ENCODE results near the gene ZNFX1.

Gene ZNFX1

DNA sequence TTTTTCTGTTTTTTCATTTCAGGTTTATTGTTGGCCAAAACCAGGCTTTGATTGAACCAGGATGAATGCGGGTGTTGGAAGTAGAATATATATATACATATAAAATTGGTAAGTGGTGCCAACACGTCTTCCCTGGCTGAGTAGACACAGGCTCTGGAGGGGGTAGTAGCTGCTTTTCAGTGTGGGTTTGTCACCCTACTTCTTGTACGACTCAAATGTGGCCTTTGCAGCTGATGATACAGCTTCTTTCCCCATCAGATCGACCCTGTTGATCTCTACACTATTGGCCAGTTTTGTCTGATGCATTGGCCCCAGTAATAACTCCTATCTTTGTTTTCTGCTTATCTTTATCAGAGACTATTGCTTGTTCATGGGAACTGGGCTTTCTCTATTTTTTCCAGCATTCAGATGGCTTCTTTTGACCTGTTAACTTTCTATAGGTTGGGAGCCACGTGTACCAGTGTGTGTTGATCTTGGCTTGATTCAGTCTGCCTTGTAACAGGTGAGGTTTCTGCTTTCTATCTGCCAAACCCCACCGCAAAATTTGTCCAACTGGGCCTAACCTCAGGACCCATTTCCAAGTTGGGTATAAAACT is 2.7 kb upstream of the ZNFX1 start:
- Histone ChIP-seq H3K9ac (ENCODE audit: low read depth in 1 of 2, low read length in 2 of 2) (no peak overlapping the region), H3K27ac (ENCODE audit: low read depth in 2 of 2, low read length in 2 of 2) (no peak overlapping the region), H3K36me3 (ENCODE audit: control insufficient read depth in 2 of 2, insufficient read depth in 2 of 2, low read length in 2 of 2) (peaks cover 59 to 61% of the 10 kb centered on the region in 2 donors), H3K27me3 (ENCODE audit: control insufficient read depth in 2 of 2, insufficient read depth in 2 of 2, low read length in 2 of 2) (no peaks in the 10 kb centered on the region), H3K4me3 (ENCODE audit: low read length in 2 of 2) (peak overlapping the region; percentile 13 to 93), H3K9me3 (ENCODE audit: control insufficient read depth in 2 of 2, low read length in 2 of 2) (peaks cover 37 to 39% of the 10 kb centered on the region in 2 donors), H3K4me1 (ENCODE audit: control insufficient read depth in 2 of 2, insufficient read depth in 2 of 2, low read length in 2 of 2) (peaks cover 0 to 12% of the 10 kb centered on the region in 2 donors)

GRCh38 chr20:49279677-49280462 is 2.0 kb upstream of the ZNFX1 start:
- no peaks in the 10 kb centered on the region for H3K27me3 ChIP-seq (ENCODE audit: control insufficient read depth in 2 of 2, insufficient read depth in 2 of 2, low read length in 2 of 2)
- no peak overlapping the region for H3K9ac ChIP-seq (ENCODE audit: low read depth in 1 of 2, low read length in 2 of 2)
- peaks cover 31 to 34% of the 10 kb centered on the region in 2 donors for H3K9me3 ChIP-seq (ENCODE audit: control insufficient read depth in 2 of 2, low read length in 2 of 2)
- H3K4me1 ChIP-seq (ENCODE audit: control insufficient read depth in 2 of 2, insufficient read depth in 2 of 2, low read length in 2 of 2), result peaks cover 0 to 12% of the 10 kb centered on the region in 2 donors
- no peak overlapping the region for H3K27ac ChIP-seq (ENCODE audit: low read depth in 2 of 2, low read length in 2 of 2)
- peaks cover 57 to 58% of the 10 kb centered on the region in 2 donors for H3K36me3 ChIP-seq (ENCODE audit: control insufficient read depth in 2 of 2, insufficient read depth in 2 of 2, low read length in 2 of 2)
- H3K4me3 ChIP-seq (ENCODE audit: low read length in 2 of 2), result peak overlapping the region; percentile 11 to 93

GRCh38 chr20:49278818-49279676 is 1.2 kb upstream of the ZNFX1 start:
- no peaks in the 10 kb centered on the region for H3K27me3 ChIP-seq (ENCODE audit: control insufficient read depth in 2 of 2, insufficient read depth in 2 of 2, low read length in 2 of 2)
- peaks cover 50 to 53% of the 10 kb centered on the region in 2 donors for H3K36me3 ChIP-seq (ENCODE audit: control insufficient read depth in 2 of 2, insufficient read depth in 2 of 2, low read length in 2 of 2)
- H3K9ac ChIP-seq (ENCODE audit: low read depth in 1 of 2, low read length in 2 of 2), result peak overlapping the region; percentile 92 to 94
- peaks cover 0 to 12% of the 10 kb centered on the region in 2 donors for H3K4me1 ChIP-seq (ENCODE audit: control insufficient read depth in 2 of 2, insufficient read depth in 2 of 2, low read length in 2 of 2)
- peak overlapping the region; percentile 96 to 97 for H3K27ac ChIP-seq (ENCODE audit: low read depth in 2 of 2, low read length in 2 of 2)
- H3K4me3 ChIP-seq (ENCODE audit: low read length in 2 of 2), result peak overlapping the region; percentile 93 to 98
- H3K9me3 ChIP-seq (ENCODE audit: control insufficient read depth in 2 of 2, low read length in 2 of 2), result peaks cover 31 to 34% of the 10 kb centered on the region in 2 donors

DNA sequence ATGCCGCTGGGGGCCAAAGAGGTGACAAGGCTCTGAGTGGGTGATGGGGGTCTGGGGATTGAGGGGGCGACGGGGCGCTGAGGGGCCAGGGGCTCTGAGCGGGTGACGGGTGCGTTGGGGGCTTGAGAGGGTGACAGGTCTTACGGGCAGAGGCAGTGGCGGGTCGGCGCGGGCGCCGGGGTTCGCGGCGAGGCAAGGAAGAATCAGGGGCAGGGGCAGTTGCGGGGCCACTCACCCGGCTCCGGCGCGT is 146 bp downstream of the ZNFX1 start:
- Histone ChIP-seq H3K36me3 (ENCODE audit: control insufficient read depth in 2 of 2, insufficient read depth in 2 of 2, low read length in 2 of 2) (peaks cover 42 to 43% of the 10 kb centered on the region in 2 donors), H3K27me3 (ENCODE audit: control insufficient read depth in 2 of 2, insufficient read depth in 2 of 2, low read length in 2 of 2) (no peaks in the 10 kb centered on the region), H3K9me3 (ENCODE audit: control insufficient read depth in 2 of 2, low read length in 2 of 2) (peaks cover 19 to 24% of the 10 kb centered on the region in 2 donors), H3K27ac (ENCODE audit: low read depth in 2 of 2, low read length in 2 of 2) (peak overlapping the region; percentile 96 to 97), H3K9ac (ENCODE audit: low read depth in 1 of 2, low read length in 2 of 2) (peak overlapping the region; percentile 86 to 94), H3K4me1 (ENCODE audit: control insufficient read depth in 2 of 2, insufficient read depth in 2 of 2, low read length in 2 of 2) (peaks cover 0 to 12% of the 10 kb centered on the region in 2 donors), H3K4me3 (ENCODE audit: low read length in 2 of 2) (peak overlapping the region; percentile 93 to 98)

DNA sequence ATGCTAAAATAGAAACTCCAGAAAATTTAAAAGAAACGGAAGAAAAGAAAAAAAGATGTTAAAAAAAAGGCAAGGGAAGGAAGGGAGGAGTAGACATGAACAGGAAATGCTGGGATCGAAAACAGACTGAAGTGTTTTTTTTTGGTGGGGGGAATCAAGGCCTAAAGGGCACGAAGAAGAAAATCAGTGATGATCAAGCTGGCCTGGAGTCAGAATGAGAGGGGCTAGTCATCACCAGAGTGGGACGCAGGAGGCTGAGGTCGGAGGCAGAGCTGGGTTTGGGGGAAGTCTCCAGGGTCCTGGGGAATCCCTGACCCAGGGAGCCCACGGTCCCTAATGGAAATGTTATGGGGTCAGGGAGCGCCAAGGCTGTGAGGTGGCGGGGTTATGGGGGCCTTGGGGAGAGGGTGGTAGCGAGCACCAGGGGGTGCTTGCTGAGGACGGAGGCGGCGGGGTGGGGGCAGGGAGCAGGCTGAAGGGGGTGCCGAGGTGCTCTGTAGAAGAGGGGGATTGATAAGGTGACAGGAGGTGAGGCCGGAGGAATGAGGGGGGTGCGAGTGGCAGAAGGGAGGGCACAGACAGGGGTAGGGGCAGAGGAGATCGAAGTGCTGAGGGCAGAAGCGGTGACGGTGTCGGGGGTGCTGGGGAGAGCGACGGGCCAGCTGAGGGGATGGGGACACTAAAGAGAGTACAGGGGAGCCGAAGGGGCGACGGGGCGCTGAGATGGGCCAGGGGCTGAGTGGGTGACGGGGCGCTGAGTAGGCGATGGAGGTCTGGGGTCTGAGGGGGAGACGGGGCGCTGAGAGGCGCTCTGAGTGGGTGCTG is 684 bp downstream of the ZNFX1 start:
- Histone ChIP-seq H3K27me3 (ENCODE audit: control insufficient read depth in 2 of 2, insufficient read depth in 2 of 2, low read length in 2 of 2) (no peaks in the 10 kb centered on the region), H3K9ac (ENCODE audit: low read depth in 1 of 2, low read length in 2 of 2) (peak overlapping the region; percentile 86 to 94), H3K36me3 (ENCODE audit: control insufficient read depth in 2 of 2, insufficient read depth in 2 of 2, low read length in 2 of 2) (peaks cover 37 to 38% of the 10 kb centered on the region in 2 donors), H3K27ac (ENCODE audit: low read depth in 2 of 2, low read length in 2 of 2) (peak overlapping the region; percentile 96 to 97), H3K4me1 (ENCODE audit: control insufficient read depth in 2 of 2, insufficient read depth in 2 of 2, low read length in 2 of 2) (peaks cover 0 to 12% of the 10 kb centered on the region in 2 donors), H3K9me3 (ENCODE audit: control insufficient read depth in 2 of 2, low read length in 2 of 2) (peaks cover 16 to 19% of the 10 kb centered on the region in 2 donors), H3K4me3 (ENCODE audit: low read length in 2 of 2) (peak overlapping the region; percentile 93 to 98)

DNA sequence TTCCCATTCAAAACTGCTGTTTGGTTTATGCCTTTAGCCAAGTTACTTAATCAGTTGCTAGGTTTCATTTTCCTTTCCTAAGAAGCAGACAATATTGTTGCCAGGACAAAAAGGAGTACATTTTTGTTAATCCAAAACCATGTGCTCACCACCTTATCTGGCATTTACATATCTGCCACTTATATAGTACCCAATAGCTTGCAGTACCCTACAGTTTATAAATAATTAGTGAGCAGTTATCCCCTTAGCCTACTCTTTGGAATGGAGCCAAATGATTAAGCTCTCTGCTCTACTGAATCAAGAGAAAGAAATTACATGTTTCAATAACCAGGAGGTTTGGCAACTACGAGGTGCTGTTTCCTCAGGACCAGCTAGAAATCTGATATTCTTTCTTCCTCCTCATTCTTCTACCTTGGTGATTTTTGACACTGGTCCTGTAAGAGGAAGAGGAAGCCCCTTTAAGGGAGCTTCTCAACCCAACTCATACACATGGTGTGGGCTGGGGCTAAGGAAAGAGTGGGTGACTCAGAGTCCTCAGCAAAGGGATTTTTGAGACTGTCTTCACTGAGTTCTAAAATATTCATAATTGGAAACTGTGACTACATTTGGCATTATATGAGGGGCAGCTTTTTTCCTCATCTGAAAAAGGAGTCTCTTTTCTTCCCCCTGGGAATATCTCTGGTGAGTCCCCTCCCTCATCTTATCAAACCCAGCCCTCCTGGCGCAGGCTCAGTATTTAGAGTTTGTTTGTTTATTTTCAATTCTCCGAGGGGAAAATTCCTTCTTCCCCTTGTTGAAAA is 1.5 kb downstream of the ZNFX1 start:
- H3K4me3 ChIP-seq (ENCODE audit: low read length in 2 of 2), result peak overlapping the region; percentile 93 to 98
- peak overlapping the region; percentile 96 to 97 for H3K27ac ChIP-seq (ENCODE audit: low read depth in 2 of 2, low read length in 2 of 2)
- H3K4me1 ChIP-seq (ENCODE audit: control insufficient read depth in 2 of 2, insufficient read depth in 2 of 2, low read length in 2 of 2), result peaks cover 0 to 12% of the 10 kb centered on the region in 2 donors
- no peaks in the 10 kb centered on the region for H3K27me3 ChIP-seq (ENCODE audit: control insufficient read depth in 2 of 2, insufficient read depth in 2 of 2, low read length in 2 of 2)
- peaks cover 9 to 13% of the 10 kb centered on the region in 2 donors for H3K9me3 ChIP-seq (ENCODE audit: control insufficient read depth in 2 of 2, low read length in 2 of 2)
- peak overlapping the region; percentile 86 to 94 for H3K9ac ChIP-seq (ENCODE audit: low read depth in 1 of 2, low read length in 2 of 2)
- H3K36me3 ChIP-seq (ENCODE audit: control insufficient read depth in 2 of 2, insufficient read depth in 2 of 2, low read length in 2 of 2), result peaks cover 32 to 35% of the 10 kb centered on the region in 2 donors

DNA sequence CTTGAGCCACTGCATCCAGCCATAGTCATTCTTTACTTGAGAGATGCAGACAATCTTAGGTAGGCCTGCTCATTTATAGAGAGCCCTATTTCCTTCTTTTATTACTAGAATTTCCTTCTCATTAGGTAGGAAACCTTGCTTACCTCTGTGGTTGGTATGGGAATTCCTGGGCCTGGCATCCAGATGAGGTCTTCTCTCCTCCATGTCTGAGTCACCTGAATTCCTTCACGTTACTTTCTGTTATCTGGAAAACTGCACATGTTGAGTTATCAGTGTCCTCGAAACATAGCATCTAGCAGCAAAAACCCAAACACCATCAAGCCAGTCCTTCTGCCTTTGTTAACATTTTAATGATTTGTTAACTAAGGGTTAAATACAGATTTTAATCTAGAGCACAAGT is 2.2 kb downstream of the ZNFX1 start:
- Histone ChIP-seq H3K9me3 (ENCODE audit: control insufficient read depth in 2 of 2, low read length in 2 of 2) (peaks cover 2 to 6% of the 10 kb centered on the region in 2 donors), H3K9ac (ENCODE audit: low read depth in 1 of 2, low read length in 2 of 2) (no peak overlapping the region), H3K4me1 (ENCODE audit: control insufficient read depth in 2 of 2, insufficient read depth in 2 of 2, low read length in 2 of 2) (peaks cover 0 to 12% of the 10 kb centered on the region in 2 donors), H3K4me3 (ENCODE audit: low read length in 2 of 2) (no peak overlapping the region), H3K36me3 (ENCODE audit: control insufficient read depth in 2 of 2, insufficient read depth in 2 of 2, low read length in 2 of 2) (peaks cover 32 to 35% of the 10 kb centered on the region in 2 donors), H3K27ac (ENCODE audit: low read depth in 2 of 2, low read length in 2 of 2) (no peak overlapping the region), H3K27me3 (ENCODE audit: control insufficient read depth in 2 of 2, insufficient read depth in 2 of 2, low read length in 2 of 2) (no peaks in the 10 kb centered on the region)

DNA sequence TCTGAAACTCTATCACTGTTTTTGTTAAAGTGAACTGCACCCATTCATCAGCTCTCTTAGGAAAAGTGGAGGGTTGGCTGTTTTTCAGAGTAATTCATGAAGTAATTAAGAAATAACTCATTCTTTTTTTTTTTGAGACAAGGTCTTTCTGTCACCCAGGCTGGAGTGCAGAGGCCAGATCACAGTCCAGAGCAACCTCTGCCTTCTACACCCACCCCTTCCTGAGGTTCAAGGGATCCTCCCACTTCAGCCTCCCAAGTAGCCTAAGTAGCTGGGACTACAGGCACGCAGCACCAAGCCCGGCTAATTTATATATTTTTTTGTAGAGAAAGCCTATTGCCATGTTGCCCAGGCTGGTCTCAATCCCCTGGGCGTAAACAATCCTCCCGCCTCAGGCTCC is 2.6 kb downstream of the ZNFX1 start:
- H3K36me3 ChIP-seq (ENCODE audit: control insufficient read depth in 2 of 2, insufficient read depth in 2 of 2, low read length in 2 of 2), result peaks cover 30 to 35% of the 10 kb centered on the region in 2 donors
- no peak overlapping the region for H3K9ac ChIP-seq (ENCODE audit: low read depth in 1 of 2, low read length in 2 of 2)
- H3K4me3 ChIP-seq (ENCODE audit: low read length in 2 of 2), result no peak overlapping the region
- no peak overlapping the region for H3K27ac ChIP-seq (ENCODE audit: low read depth in 2 of 2, low read length in 2 of 2)
- peaks cover 0 to 3% of the 10 kb centered on the region in 2 donors for H3K9me3 ChIP-seq (ENCODE audit: control insufficient read depth in 2 of 2, low read length in 2 of 2)
- H3K27me3 ChIP-seq (ENCODE audit: control insufficient read depth in 2 of 2, insufficient read depth in 2 of 2, low read length in 2 of 2), result no peaks in the 10 kb centered on the region
- H3K4me1 ChIP-seq (ENCODE audit: control insufficient read depth in 2 of 2, insufficient read depth in 2 of 2, low read length in 2 of 2), result peaks cover 0 to 12% of the 10 kb centered on the region in 2 donors

All from mucosa of rectum (tissue), 2 donors.